ENCODE results near the gene ELP4.

GRCh38 chr11:31598454-31598853 lies 88.9 kb downstream of the ELP4 start:
- no peak for TF ChIP-seq CTCF (tag by site-specific recombination; IDR thresholded peaks at IDR 0.05)
- no peak for TF ChIP-seq SETDB1 (IDR thresholded peaks at IDR 0.05; ENCODE audit: insufficient read length, low read length)
- TF ChIP-seq, protein P1, sequence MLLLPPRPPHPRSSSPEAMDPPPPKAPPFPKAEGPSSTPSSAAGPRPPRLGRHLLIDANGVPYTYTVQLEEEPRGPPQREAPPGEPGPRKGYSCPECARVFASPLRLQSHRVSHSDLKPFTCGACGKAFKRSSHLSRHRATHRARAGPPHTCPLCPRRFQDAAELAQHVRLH (tag by site-specific recombination; IDR thresholded peaks at IDR 0.05): no peak
- TF ChIP-seq ZIC2 (tag by site-specific recombination; IDR thresholded peaks at IDR 0.05): no peak
- TF ChIP-seq ZSCAN30 (tag by site-specific recombination; IDR thresholded peaks at IDR 0.05): no peak
- TF ChIP-seq ZNF146 (tag by site-specific recombination; IDR thresholded peaks at IDR 0.05): no peak
- TF ChIP-seq, protein P2, sequence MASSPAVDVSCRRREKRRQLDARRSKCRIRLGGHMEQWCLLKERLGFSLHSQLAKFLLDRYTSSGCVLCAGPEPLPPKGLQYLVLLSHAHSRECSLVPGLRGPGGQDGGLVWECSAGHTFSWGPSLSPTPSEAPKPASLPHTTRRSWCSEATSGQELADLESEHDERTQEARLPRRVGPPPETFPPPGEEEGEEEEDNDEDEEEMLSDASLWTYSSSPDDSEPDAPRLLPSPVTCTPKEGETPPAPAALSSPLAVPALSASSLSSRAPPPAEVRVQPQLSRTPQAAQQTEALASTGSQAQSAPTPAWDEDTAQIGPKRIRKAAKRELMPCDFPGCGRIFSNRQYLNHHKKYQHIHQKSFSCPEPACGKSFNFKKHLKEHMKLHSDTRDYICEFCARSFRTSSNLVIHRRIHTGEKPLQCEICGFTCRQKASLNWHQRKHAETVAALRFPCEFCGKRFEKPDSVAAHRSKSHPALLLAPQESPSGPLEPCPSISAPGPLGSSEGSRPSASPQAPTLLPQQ (tag by site-specific recombination; IDR thresholded peaks at IDR 0.05): no peak
- no peak for TF ChIP-seq ZNF335 (tag by site-specific recombination; conservative IDR thresholded peaks at IDR 0.05)
- no peak for TF ChIP-seq ZNF639 (tag by site-specific recombination; IDR thresholded peaks at IDR 0.05)
- TF ChIP-seq ZEB2 (tag by site-specific recombination; IDR thresholded peaks at IDR 0.05): no peak
- TF ChIP-seq ZNF274 (IDR thresholded peaks at IDR 0.05; ENCODE audit: low read length): no peak
- no peak for TF ChIP-seq ZNF274 (tag by site-specific recombination; IDR thresholded peaks at IDR 0.05; ENCODE audit: borderline replicate concordance)

Measured in HEK293 (cell line).